Fibroblast of the conjunctiva (primary cell): Measurements from ENCODE around the gene CCSER1.
"Not testable (repeated sequence)": the region's sequence is repeated elsewhere in the genome, so short reads cannot be mapped to it uniquely, and the experiment has no call there.

Source experiments
- DNase-seq: peaks from one replicate; pipeline ENCODE4 v3.0.0-alpha.2; 2010; ENCODE audit warnings: low read depth

The CCSER1 gene

DNA sequence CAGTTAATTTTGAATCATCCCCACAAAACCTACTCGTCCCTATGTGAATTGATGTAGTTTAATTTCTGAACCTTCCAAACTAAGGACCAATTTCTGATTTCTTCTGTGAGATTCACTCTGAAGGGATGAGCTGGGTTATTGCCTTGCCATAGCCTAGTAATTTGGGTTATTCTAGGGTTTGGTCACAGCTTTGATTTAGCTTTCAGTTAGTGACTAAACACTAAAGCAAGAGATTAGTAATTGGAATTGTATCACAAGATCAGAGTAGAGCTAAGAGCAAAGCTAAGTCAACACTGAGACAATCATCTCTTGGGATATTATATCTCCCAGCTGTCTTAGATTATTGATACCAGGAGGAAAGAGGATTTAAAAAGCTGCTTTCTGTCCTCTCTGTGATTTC is 588.0 kb downstream of the CCSER1 start:
- no peak for DNase-seq

DNA sequence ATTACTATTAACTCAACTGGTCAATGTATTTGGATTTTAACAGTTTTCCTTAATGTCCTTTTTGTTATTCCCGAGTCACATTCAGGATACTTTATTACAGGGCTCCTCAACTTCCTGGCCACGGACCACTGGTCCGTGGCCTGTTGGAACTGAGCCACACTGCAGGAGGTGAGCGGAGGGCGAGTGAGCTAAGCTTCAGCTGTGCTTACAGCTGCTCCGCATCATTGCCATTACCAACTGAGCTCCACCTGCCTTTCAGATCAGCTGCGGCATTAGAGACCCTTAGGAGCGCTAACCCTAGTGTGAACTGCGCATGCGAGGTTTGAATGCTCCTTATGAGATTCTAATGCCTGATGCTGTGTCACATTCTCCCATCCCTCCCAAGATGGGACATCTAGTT is 591.7 kb downstream of the CCSER1 start:
- DNase-seq = no peak

DNA sequence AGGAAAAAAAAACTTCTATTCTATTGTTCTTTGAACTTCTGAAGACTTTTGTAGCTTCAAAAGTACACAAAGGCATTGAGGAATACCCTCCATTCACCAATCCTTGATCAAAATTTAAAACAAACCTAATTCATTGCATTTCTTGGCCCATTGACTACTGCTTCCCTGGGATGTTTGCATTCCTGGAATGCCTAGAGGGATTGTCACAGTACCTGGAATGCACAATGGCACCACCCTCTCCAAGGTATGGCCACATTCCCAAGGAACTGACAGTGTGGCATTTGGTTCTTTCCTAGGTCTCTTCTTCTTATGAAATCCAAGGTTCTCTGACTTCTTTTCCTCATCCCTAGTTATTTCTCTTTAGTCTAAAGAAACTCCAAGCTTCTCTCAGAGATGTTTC is 600.7 kb downstream of the CCSER1 start:
- no peak for DNase-seq

DNA sequence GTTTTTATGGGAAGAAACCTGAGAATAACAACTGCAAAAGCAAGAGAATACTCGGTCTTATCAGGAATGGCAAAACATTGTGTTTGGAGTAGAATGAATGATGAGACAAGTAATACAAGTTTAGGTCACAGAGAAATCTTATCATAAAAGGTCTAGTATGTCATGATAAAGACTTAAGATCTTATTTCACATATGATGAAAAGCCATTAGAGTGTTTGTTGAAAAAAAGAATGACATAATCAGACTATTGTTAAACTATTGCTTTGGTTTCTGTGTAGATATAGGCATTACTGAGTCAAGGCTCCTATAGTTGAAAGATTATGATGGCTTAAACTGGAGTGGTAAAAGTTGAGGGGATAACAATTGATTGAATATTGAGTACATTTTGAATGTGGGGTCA is 603.6 kb downstream of the CCSER1 start:
- DNase-seq = no peak

DNA sequence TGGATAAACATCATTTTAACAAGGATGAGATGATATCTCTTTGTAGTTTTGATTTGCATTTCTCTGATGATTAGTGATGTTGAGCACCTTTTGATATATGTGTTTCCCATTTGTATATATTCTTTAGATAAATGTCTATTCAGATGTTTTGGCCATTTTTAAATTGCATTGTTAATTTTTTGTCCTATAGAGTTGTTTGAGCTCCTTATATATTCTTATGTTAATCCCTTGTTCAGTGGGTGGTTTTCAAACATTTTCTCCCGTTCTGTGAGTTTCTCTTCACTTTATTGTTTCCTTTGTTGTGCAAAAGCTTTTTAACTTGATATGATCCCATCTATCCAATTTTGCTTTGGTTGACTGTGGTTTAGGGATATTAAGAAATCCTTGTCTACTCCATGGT is 606.0 kb downstream of the CCSER1 start:
- no peak for DNase-seq

DNA sequence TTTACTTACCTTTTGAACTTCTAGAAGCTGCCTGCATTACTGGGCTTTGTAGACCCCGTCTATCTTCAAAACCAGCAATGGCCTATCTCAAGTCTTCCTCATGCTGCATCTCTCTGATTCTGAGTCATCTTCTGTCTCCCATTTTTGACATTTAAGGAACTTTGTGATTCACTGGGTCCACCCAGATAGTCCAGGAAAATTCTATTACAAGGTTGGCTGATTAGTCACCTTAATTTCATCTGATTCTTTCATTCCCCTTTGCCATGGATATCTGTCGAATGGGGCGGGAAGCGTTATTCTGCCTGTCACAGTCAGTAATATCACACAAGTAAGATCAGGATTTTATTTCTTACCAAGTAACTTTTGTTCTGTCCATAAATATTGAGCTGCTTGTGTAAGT is 618.0 kb downstream of the CCSER1 start:
- DNase-seq = no peak

DNA sequence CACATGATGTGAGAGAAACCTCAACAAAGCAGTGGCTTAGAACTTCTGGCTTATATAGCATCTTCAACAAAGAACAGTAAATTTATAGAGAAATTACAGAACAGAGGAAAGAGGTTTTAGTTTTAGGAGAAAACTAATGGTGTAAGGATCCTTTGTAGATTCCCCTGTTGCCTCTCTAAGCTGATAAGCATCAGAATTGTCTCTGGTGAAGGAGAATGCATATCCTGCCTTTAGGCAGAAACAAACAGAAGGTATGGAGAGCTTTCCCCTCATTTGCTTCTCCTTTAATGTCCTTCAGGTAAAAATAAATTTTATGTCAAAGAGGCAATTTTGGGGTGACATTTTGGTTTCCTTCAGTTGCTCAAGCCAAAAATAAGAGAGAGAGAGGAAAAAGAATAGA is 625.9 kb downstream of the CCSER1 start:
- DNase-seq = no peak

DNA sequence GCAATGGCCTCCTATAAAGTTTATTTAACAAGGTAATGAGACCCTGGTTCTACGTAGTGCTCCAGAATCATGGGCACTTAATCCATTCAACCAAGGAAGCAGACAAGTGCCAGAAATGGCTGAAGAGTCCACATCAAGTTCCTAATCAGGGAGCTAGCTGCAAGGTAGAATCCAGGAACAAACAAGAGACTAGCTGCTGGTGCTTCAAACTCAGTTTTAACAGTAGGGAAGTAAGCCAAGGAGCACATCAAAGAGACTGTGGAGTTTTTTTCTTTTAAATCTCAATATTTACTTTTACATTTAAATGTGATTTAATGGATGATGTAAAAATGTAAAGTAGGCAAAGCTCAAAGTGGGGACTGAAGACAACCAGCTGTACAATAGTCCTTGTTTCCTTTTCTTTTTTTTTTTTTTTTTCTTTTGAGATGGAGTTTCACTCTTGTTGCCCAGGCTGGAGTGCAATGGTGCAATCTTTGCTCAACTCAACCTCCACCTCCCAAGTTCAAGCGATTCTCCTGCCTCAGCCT is 630.4 kb downstream of the CCSER1 start:
- no peak for DNase-seq

DNA sequence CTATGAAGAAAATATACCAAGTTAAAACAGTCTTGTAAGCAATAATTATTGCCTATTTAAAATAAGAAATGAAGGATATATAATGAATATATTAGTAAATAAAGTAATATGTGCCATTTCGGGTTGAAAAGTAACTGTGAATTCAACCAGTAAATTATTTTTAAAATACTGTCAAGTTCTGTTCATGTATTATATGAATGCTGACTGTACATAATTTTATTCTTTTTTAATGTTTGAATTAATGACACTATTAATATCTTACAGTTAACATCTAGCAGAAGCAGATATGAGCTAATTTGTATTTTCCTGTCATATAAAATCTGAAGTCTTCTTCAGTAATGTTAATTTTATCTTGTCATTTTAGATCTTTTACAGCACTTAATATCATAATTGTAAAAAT is 632.9 kb downstream of the CCSER1 start:
- DNase-seq = no peak

DNA sequence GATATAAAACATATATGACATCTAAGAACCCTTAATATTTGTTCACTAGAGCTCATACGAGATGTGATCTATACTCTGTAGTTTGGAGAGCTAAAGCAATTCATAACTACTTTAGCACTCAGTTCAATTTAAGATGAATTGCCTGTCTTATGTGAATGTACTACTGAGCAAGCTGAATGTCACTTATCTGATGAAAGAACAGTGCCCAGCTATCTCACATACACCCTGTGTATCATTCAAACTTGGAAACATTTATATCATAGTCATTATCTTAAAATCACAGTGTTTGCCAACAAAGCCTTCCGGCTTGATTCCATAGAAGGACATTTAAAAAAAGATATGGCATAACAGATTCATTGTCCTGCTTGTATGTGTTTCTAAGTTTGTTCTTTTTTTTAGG is 639.6 kb downstream of the CCSER1 start:
- DNase-seq = no peak

DNA sequence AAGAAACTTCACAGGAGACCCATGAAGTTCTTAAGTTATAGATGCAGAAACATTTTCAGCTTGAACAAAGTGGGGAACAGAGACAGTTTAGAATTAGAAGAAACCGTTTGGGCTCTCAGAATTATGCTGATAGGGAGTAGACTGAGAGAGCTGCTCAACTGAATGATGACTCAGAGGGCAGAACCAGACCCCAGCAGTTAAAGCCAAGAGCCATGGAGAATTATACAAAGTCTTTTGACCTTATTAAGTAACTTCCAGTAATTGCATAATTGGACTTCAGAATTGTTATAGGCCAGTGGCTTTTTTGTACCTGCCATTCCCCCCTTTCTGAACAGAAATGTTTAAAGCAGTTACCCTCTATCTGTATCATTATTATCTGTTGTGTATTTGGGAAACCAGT is 642.1 kb downstream of the CCSER1 start:
- DNase-seq = no peak

DNA sequence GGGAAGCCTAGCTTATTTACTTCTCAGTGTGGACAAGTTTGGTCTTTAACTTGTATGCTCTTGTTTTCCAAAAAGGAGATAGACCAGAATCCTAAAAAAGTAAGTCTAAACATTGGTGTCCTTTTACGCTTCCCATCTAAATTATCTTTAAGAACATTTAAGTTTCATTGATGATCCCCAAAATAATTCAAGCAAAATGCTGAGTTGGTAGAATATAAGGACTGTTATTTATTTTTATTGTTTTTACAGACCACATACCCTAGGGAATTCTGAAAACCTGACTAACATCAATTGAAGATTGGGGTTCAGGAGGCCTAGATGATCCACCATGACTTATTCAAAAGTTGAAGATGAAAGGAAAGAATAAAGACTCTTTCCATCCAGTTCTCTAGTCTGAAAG is 653.0 kb downstream of the CCSER1 start:
- DNase-seq = no peak

DNA sequence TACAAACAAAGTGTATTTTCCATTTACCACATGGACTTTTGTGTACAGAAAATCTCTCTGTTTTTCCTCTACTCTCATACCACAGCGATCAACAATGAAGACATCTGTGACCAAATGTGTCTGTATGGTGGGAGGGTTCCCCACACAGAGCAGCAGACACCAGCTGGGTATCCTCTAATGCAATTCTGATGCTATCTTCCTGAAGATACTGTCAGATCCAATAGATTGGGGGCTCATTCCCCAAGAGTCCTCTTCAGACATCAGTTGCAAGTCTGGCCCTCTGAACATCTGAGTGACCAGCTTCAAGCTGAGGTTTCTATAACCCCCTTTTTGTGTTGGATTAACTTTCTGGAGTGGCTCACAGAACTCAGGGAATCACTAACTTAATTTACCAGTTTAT is 659.4 kb downstream of the CCSER1 start:
- DNase-seq = no peak

DNA sequence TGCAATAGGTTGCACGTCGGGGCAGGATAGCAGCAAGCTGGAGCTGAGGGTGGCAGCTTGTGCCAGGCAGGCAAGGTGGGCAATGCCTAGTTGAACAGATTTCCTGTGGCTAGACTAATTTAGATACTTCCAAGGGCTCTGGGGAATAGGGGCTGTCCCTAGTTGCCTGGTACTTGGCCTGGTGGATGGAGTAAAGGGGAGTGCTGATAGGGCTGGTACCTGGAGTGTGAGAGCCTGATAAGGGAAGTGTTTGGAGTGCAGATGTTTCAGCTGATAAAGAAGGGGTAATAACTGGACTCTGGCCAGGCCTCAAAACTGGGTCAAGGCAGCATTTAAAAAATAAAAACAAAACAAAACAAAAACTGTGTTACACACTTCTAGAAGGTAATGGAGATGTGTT is 665.5 kb downstream of the CCSER1 start:
- no peak for DNase-seq

DNA sequence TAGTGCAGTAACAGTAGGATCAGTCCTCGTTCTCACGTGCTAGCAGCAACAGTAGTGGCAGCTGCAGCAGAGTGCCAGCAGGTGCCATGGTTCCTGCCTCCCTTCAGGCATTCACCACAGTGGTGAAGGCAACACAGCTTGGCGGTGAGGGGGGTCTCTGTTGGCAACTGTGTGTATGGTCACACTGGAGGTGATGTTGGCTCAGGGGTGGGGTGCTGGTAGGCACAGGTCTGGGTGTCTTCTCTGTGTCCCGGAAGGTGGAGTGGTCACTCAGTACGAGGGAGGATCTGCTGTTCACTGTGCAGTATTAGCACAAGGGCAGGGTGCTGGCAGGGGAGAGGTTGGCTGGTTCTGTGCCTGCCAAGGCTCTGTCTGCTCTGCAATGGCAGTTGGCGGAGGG is 671.8 kb downstream of the CCSER1 start:
- DNase-seq = no peak

DNA sequence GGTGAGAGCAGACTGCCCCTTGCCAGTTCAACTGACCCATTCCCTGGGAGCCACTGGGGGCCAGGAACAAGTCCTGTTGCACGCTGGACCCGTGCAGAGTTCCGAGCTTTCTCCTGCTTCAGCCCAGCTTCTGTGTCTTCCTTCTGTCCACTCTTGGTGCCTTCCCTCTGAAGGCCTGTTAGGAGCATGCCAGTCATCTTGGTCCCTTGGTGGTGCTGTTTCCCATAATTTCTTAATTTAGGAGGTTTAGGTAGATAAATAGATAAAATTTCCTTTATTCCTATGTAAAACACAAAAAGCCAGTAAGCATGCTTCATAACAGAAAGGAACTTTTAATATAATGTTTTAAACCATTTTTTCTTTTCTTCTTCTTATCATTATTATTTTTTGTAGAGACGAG is 672.7 kb downstream of the CCSER1 start:
- DNase-seq = no peak

DNA sequence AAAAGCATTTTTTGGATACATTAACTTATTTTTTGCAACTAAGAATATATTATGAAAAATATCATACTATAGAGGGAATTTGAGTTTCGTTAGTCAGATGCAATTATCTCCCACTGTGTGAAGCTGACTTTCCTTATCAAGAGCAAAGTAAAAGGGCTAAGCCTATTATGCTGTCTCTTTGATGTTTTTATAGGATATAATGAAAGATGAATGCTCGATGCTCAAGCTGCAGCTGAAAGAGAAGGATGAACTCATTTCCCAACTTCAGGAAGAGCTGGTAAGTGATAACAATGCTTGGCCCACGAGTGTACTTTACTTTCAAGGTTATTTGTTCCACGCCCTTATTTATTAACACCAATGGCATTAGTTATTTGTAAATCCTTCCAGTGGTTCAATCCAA is 688.4 kb downstream of the CCSER1 start:
- no peak for DNase-seq

DNA sequence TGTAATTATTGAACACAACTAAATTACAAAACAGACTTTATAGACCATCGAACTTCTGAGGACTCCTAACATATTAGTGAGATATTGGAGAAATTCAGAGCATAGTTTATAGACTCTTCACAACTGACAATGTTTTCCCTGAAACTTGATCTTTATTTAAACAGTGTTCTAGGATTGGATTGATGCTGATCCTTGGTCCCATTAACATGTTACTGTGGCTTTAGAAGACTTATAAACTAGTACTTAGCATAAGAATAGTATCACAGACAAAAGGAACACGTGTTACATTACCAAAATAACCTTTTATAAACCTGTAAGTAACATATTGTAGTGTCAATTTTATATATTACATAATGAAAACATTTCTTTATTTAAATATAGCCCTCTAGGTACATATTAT is 689.6 kb downstream of the CCSER1 start:
- DNase-seq = no peak

DNA sequence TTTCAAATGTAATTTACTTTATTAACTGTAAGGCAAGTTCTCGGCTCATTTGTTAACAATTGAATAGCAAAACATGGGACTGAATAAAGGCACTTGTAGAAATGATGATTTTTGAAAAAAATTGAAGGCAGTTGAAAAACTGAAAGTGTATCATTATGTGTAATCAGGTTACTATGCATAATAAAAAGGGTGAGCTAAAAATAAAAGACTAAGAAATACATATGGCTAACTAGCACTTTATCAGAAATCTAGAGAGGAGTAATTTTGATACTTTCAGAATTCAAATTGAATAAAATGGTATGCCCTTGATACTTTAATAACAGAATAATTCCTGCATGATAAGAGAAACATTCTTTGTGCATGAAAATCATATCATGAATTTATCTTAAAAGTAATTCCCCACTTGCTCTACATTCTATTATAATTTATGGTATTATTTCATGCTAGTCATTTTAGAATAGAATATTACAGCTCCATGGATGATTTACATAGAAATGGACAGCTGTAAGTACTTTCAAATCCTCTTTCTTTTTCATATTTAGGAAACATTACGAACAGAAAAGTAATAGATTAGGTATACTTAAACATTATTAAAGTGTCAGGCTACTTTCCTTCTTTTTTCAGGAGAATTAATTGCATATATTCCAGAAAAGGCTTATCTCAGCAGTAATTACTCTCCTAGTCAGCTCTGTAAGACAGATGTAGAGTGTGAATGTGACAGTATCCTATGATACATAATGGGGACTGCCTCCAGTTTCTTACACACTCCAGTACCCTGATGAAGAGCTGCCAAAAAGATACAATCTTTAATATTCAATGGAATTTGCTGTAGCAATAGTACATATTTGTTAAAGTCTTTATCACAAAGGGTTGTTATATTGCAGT is 697.3 kb downstream of the CCSER1 start:
- no peak for DNase-seq

DNA sequence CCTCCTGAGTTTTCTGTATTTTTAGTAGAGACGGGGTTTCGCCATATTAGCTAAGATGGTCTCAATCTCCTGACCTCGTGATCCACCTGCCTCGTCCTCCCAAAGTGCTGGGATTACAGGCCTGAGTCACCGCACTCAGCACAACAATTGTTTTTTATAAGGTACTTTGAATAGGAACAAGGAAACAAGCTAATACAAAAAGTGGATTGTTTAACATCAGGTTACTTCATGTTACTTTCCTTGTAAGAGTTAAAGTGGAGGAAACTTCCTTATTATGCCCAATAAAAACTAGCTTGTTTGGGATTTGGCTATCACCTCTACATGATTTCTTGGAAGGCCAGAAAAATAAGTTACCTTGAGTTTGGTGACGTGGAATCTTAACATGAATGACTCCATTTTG is 698.7 kb downstream of the CCSER1 start:
- DNase-seq = no peak

DNA sequence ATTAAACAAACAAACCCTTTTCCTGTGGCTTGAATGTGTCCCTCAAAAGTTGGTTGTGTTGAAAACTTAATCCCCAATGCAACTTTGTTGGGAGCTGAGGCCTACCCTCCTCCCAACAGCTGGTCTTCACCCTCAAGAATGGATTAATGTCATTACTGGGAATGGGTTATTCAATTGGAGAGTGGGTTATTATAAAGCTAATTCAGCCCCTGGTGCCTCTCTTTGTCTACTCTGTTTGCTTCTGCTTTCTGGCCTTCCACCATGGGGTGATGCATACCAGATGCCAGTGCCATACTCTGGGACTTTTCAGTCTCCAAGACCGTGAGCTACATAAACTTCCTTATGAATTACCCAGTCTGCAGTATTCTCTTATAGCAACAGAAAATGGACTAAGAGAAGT is 706.5 kb downstream of the CCSER1 start:
- DNase-seq = no peak

DNA sequence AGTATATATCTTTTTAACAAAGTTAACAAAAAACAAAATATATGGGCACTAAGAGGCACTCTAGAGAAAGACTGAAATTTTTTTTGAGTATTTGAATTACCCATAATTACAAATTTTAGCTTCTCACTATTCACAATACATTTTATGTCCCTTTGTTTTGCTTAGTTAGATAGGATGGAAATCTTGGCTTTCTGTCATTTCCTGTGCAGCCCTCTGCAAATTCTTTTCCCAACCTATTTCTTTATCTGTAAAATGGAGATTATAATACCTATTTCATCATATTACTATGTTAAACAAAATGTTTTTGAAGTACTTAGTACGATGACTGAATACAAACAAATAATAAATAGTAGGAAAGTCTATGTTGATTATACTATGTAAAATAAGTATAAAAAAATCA is 710.0 kb downstream of the CCSER1 start:
- no peak for DNase-seq

DNA sequence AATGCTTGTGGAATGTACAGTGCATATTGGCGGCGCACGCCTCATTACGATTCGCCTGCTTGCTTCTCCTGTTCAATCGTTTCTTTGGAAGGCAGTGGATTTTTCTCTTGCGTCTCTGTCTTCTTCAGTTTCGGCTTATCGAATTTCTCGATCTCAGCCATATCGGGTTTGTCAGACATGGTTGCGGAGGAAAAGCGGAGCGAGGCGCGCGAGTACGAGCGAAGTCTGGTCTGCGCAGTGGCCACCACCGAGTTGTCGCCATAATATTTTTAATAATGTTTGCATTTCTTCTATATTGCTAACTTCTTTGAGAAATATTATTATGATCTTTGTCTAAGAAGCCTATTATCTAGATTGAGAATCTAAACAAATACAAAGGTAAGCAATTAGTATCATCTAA is 711.7 kb downstream of the CCSER1 start:
- DNase-seq = not testable (repeated sequence)

DNA sequence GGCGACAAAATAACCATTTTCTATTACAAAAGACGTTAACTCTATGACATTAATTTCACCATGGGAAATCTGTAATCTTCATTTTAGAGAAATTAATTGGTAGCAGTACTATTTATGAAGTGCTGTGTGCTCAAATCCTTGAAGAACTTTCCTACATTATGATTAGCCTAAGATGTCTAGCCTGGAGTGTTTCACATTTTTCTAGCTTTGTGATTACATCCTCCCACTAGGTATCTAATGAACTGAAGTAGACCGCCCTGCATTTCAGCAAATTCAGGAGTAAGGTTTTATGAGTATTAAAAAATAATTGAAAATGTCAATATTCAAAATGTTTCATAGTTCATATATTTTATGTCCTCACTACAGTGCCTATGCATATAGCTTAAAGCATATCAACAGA is 713.1 kb downstream of the CCSER1 start:
- DNase-seq = no peak
